ENCODE results near the gene OR6C2.

DNA sequence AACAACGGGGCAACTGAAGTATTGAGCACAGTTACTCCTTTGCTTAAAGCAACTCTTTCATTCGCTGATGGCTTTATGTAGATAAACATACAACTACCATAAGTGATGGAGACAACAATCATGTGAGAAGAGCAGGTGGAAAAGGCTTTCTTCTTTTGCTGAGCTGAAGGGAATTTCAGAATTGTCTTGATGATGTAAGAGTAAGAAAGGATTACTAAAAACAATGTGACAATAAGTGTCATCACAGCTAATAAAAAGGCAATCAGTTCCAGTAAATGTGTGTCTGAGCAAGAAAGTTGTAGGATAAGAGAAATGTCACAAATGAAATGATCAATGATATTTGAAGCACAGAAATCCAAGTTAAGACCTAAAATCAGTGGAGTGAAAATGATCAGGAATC lies 25.4 kb downstream of the OR6C2 start:
- TF ChIP-seq, protein P1, sequence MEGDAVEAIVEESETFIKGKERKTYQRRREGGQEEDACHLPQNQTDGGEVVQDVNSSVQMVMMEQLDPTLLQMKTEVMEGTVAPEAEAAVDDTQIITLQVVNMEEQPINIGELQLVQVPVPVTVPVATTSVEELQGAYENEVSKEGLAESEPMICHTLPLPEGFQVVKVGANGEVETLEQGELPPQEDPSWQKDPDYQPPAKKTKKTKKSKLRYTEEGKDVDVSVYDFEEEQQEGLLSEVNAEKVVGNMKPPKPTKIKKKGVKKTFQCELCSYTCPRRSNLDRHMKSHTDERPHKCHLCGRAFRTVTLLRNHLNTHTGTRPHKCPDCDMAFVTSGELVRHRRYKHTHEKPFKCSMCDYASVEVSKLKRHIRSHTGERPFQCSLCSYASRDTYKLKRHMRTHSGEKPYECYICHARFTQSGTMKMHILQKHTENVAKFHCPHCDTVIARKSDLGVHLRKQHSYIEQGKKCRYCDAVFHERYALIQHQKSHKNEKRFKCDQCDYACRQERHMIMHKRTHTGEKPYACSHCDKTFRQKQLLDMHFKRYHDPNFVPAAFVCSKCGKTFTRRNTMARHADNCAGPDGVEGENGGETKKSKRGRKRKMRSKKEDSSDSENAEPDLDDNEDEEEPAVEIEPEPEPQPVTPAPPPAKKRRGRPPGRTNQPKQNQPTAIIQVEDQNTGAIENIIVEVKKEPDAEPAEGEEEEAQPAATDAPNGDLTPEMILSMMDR (IDR thresholded peaks at IDR 0.05; ENCODE audit: low read length), result no peak
- no peak for TF ChIP-seq EZH2 (IDR thresholded peaks at IDR 0.05; ENCODE audit: borderline replicate concordance, low read length)

All from OCI-LY1 (cell line).